ENCODE data around the gene DCAF12.

- TF ChIP-seq CTCF (IDR thresholded peaks at IDR 0.05): no peak
- TF ChIP-seq POLR2AphosphoS5 (IDR thresholded peaks at IDR 0.05): no peak
- no peak for TF ChIP-seq POLR2A (IDR thresholded peaks at IDR 0.05)
These were observed 42.6 kb upstream of the DCAF12 start for GRCh38 chr9:34169125-34169524.

Data from breast epithelium (tissue), 3 donors.